A549 treated with Mapracorat at 1 μM for 4 hours (cell line): ENCODE results near the gene PRAMEF4. TPM values are rescaled to one million over a fixed set of nuclear protein-coding genes. Genes with fewer than 3 reads are reported as not detected.

Experiments used
- total RNA-seq: library from RNA; stranded (reverse); fragments of 200-300 nt; extraction: Qiagen RNA extraction; gene quantifications from 5 replicates; pipeline ENCODE4 v1.2.3, GENCODE V29; 2022

PRAMEF4 gene
- total RNA-seq: not detected in 5 replicates

GRCh38 chr1:12886101-12886500 lies at the start of gene PRAMEF4:
TSS of gene PRAMEF4 (minus strand) at chr1:12886201. CDS start at chr1:12883394, 2,807 bp downstream.

GRCh38 chr1:12916310-12916709 lies 30.3 kb upstream of the PRAMEF4 start, which contains the start of gene PRAMEF7:
TSS of gene PRAMEF7 (plus strand) at chr1:12916610. CDS start at chr1:12917693, 1,083 bp downstream.

GRCh38 chr1:12898170-12898569 lies 12.2 kb upstream of the PRAMEF4 start, which contains the start of gene PRAMEF10:
TSS of gene PRAMEF10 (minus strand) at chr1:12898270. CDS start at chr1:12895847, 2,423 bp downstream.

GRCh38 chr1:12856786-12857185 lies 29.2 kb downstream of the PRAMEF4 start, which contains the start of gene PRAMEF2:
TSS of gene PRAMEF2 (plus strand) at chr1:12857086. CDS start at chr1:12859010, 1,924 bp downstream.

GRCh38 chr1:12848620-12849019 lies 37.4 kb downstream of the PRAMEF4 start, which contains the start of gene HNRNPCL1:
TSS of gene HNRNPCL1 (minus strand) at chr1:12848720. CDS start at chr1:12848289, 431 bp downstream.

GRCh38 chr1:12831310-12831709 lies 54.7 kb downstream of the PRAMEF4 start, which contains the start of gene PRAMEF11:
TSS of gene PRAMEF11 (minus strand) at chr1:12831410. CDS start at chr1:12828789, 2,621 bp downstream.

Other genes with a start within 250 kb of the PRAMEF4 start
- not detected in 5 replicates for gene AADACL4, start 242.1 kb downstream of the PRAMEF4 start, total RNA-seq
- gene AADACL3, start 170.1 kb downstream of the PRAMEF4 start, total RNA-seq: not detected in 5 replicates
- gene CFAP107, start 140.0 kb downstream of the PRAMEF4 start, total RNA-seq: not detected in 5 replicates
- not detected in 5 replicates for gene PRAMEF12, start 112.5 kb downstream of the PRAMEF4 start, total RNA-seq
- not detected in 5 replicates for gene PRAMEF1, start 94.8 kb downstream of the PRAMEF4 start, total RNA-seq
- not detected in 5 replicates for gene PRAMEF11, start 54.8 kb downstream of the PRAMEF4 start, total RNA-seq
- not detected in 5 replicates for gene HNRNPCL1, start 37.5 kb downstream of the PRAMEF4 start, total RNA-seq
- 0.09 TPM in 1 of 5 replicates, not detected in the others for gene PRAMEF2, start 29.1 kb downstream of the PRAMEF4 start, total RNA-seq
- gene PRAMEF10, start 12.1 kb upstream of the PRAMEF4 start, total RNA-seq: not detected in 5 replicates
- not detected in 5 replicates for gene PRAMEF7, start 30.4 kb upstream of the PRAMEF4 start, total RNA-seq
- not detected in 5 replicates for gene PRAMEF6, start 61.4 kb upstream of the PRAMEF4 start, total RNA-seq
- gene PRAMEF27, start 170.4 kb upstream of the PRAMEF4 start, total RNA-seq: not detected in 5 replicates
- not detected in 5 replicates for gene HNRNPCL3, start 174.6 kb upstream of the PRAMEF4 start, total RNA-seq
- gene PRAMEF25, start 184.6 kb upstream of the PRAMEF4 start, total RNA-seq: not detected in 5 replicates
- not detected in 5 replicates for gene HNRNPCL2, start 230.7 kb upstream of the PRAMEF4 start, total RNA-seq